Subcutaneous abdominal adipose tissue (tissue), 5 donors: ENCODE measurements around the gene ATP11A.

Experiments used
- H3K27ac ChIP-seq: one replicate; pipeline ENCODE4 v1.7.0; 2013; ENCODE audit warnings: low read depth, mild to moderate bottlenecking, inconsistent platforms, low read length, moderate library complexity
- H3K27me3 ChIP-seq, 5 donors: one replicate each; pipeline ENCODE4 v1.7.0; 2013; ENCODE audit warnings: low read length in 5 of 5, inconsistent platforms in 1 of 5; ENCODE audit not compliant: control insufficient read depth in 5 of 5, insufficient read depth in 4 of 5
- H3K36me3 ChIP-seq, 5 donors: one replicate each; pipeline ENCODE4 v1.7.0; 2013; ENCODE audit warnings: low read length in 5 of 5; ENCODE audit not compliant: control insufficient read depth in 5 of 5, insufficient read depth in 5 of 5
- H3K4me1 ChIP-seq, 5 donors: one replicate each; pipeline ENCODE4 v1.7.0; 2013; ENCODE audit warnings: low read length in 5 of 5, mild to moderate bottlenecking in 3 of 5, moderate library complexity in 1 of 5; ENCODE audit not compliant: control insufficient read depth in 5 of 5, insufficient read depth in 5 of 5
- H3K4me3 ChIP-seq, 5 donors: one replicate each; pipeline ENCODE4 v1.7.0; 2013; ENCODE audit warnings: low read length in 5 of 5, low read depth in 1 of 5
- H3K9ac ChIP-seq, 5 donors: one replicate each; pipeline ENCODE4 v1.7.0; 2013; ENCODE audit warnings: low read length in 5 of 5, mild to moderate bottlenecking in 4 of 5, moderate library complexity in 3 of 5
- H3K9me3 ChIP-seq, 5 donors: one replicate each; pipeline ENCODE4 v1.7.0; 2013; ENCODE audit warnings: low read length in 5 of 5; ENCODE audit not compliant: control insufficient read depth in 5 of 5
- donor health status: healthy.
- donor health status: healthy.
- donor health status: healthy.
- donor health status: healthy.
- donor health status: healthy.

ATP11A gene

DNA sequence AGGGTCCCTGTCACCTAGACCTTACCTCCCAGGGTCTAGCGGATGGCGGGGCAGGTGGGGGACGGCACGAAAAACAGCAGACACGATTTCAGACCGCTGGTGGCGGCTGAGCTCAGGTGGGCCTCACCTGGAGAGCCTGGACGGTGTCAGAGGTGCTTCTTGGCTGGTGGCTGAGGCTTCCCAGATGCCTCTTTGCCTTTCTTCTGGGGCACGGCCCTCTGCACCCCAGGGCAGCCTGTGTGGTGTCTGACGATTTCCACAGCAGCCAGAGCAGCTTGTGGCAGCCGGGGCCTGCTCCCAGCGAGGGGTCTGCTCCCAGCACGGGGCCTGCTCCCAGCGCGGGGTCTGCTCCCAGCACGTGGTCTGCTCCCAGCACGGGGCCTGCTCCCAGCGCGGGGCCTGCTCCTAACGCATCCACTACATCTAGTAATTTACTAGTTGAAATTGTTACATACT lies 66.7 kb downstream of the ATP11A start:
- Histone ChIP-seq H3K4me1 (peaks cover 0 to 5% (median under 1%) of the 10 kb centered on the region in 5 donors), H3K27ac (peak overlapping the region; percentile 63), H3K9ac (no peak overlapping the region), H3K27me3 (peaks cover 0 to 2% (median 0%) of the 10 kb centered on the region in 5 donors), H3K9me3 (no peaks in the 10 kb centered on the region), H3K36me3 (peaks cover 0 to 2% (median 0%) of the 10 kb centered on the region in 5 donors), H3K4me3 (no peak overlapping the region)

DNA sequence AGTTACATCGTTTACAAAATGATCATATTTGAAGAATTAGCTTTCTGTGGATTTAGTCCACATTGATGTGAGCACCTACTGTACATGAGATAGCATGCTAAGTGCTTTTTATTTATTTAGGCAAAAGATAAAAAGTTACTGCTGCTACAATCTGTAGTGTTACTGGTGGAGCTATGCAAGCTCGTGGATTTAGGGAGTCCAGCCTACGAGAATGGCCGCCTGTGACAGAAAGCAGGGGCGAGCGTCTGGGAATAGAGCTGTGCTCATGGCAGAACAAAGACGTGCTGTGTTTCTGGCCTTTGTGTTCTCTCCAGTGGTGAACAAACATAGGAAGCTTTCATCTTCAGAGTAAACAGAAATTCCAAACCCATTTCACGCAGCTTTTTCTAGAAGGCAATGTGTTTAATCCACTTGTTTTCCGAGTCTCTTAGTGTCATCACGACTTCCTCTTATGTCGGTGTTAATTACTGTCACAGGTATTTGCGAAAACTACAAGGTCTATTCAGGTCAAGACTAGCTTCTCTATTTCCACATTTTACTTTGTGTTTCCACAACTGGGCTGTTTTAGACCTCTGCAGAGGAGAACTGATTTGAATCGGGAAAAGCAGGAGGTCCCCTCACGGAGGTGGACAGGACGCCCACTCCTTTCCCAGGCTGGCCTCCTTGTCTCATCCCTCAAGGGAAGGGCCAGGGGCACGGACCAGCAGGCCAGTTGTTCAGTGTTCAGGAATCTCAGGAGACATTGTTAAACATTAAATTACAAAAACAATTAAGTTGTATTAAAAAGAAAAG lies 67.3 kb downstream of the ATP11A start:
- Histone ChIP-seq H3K4me1 (peaks cover 0 to 10% (median 2%) of the 10 kb centered on the region in 5 donors), H3K36me3 (peaks cover 0 to 2% (median 0%) of the 10 kb centered on the region in 5 donors), H3K9ac (no peak overlapping the region), H3K27me3 (peaks cover 0 to 3% (median 0%) of the 10 kb centered on the region in 5 donors), H3K9me3 (no peaks in the 10 kb centered on the region), H3K4me3 (no peak overlapping the region), H3K27ac (peak overlapping the region; percentile 63)

DNA sequence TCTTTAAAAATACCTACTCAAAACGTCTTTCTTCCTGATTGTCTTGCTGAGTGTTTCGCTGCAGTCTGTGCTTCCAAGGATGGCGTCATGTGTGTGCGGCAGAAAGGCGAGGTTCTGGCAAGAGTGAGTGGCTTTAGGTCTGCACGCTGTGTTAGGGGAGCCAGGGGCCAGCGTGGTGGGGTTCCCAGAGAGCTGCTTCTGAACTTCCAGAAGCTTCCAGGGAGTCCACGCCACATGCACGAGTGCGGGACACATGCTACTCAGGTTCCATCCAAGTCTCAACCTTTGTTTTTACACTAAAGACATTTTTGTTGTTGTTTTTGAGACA lies 67.9 kb downstream of the ATP11A start:
- Histone ChIP-seq H3K27me3 (peaks cover 0 to 7% (median 0%) of the 10 kb centered on the region in 5 donors), H3K4me1 (peaks cover 0 to 10% (median 2%) of the 10 kb centered on the region in 5 donors), H3K4me3 (no peak overlapping the region), H3K9ac (no peak overlapping the region), H3K27ac (no peak overlapping the region), H3K9me3 (no peaks in the 10 kb centered on the region), H3K36me3 (peaks cover 0 to 2% (median 0%) of the 10 kb centered on the region in 5 donors)

DNA sequence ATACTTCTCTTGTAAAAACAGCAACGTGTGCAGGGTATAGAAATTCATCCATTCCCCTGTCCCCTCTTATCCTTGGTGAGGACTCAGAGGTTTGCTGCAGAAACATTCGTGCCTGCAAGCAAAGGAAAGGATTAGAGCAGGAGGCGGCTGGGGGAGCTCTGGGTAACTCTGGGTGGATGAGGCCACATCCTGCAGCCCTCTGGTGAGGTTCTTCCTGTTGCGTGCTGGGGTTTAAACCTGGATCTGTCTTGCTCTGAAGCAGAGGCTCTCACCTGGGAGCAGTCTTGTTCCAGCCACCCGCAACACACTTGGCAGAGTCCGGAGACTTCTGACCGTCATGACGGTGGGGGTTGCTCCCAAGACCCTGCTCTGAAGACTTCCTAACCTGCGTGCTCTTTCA lies 69.2 kb downstream of the ATP11A start:
- H3K9me3 ChIP-seq: no peaks in the 10 kb centered on the region
- peaks cover 0 to 10% (median 2%) of the 10 kb centered on the region in 5 donors for H3K4me1 ChIP-seq
- H3K27me3 ChIP-seq: peaks cover 0 to 5% (median 0%) of the 10 kb centered on the region in 5 donors
- no peak overlapping the region for H3K4me3 ChIP-seq
- peaks cover 0 to 2% (median 0%) of the 10 kb centered on the region in 5 donors for H3K36me3 ChIP-seq
- no peak overlapping the region for H3K9ac ChIP-seq
- no peak overlapping the region for H3K27ac ChIP-seq

DNA sequence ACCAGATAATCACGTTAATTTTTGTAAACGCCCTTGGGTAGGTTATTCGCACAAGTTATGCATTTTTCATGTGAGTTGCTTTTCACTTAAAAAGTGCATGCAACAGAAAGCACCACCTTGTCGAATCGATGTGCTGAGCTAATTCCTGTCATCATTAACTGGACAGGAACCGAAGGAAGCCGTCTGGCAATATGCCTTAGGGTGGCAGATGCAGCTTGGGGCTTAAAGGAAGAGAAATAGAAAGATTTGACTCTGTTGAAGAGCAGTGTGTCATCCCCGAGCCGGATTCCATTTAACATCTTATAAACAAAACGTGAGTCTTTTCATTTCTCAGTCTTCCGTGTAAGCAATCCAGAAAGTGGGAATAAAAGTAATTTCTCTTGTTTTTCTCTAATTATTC lies 70.0 kb downstream of the ATP11A start:
- no peak overlapping the region for H3K9ac ChIP-seq

DNA sequence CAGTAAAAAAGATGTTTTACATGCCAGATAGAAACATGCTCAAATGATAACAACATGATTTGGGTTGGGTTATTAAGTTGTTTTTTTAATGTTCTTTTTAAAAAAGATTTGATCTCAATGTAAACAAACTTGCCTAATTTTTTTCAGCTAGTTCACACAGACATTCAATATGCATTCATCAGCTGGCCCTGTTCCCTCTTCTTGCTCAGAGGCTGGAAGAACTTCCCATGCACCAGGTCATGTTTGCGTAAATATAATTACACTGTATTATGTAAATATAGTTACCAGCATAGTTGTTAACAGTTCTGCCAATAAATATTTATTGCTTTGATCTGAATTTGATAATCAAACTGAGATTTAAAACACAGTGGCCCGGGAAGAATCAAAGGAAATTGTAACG lies 70.6 kb downstream of the ATP11A start:
- no peak overlapping the region for H3K9ac ChIP-seq
- H3K9me3 ChIP-seq: no peaks in the 10 kb centered on the region
- no peak overlapping the region for H3K27ac ChIP-seq
- peaks cover 0 to under 1% (median 0%) of the 10 kb centered on the region in 5 donors for H3K36me3 ChIP-seq
- peaks cover 0 to 5% (median 0%) of the 10 kb centered on the region in 5 donors for H3K27me3 ChIP-seq
- H3K4me3 ChIP-seq: no peak overlapping the region
- peaks cover 0 to 10% (median 2%) of the 10 kb centered on the region in 5 donors for H3K4me1 ChIP-seq

More for the DNA sequence above, 70.0 kb downstream of the ATP11A start:
- Histone ChIP-seq H3K27me3 (peaks cover 0 to 5% (median 0%) of the 10 kb centered on the region in 5 donors), H3K9me3 (no peaks in the 10 kb centered on the region), H3K36me3 (peaks cover 0 to 2% (median 0%) of the 10 kb centered on the region in 5 donors), H3K27ac (no peak overlapping the region), H3K4me3 (no peak overlapping the region), H3K4me1 (peaks cover 0 to 10% (median 2%) of the 10 kb centered on the region in 5 donors)

DNA sequence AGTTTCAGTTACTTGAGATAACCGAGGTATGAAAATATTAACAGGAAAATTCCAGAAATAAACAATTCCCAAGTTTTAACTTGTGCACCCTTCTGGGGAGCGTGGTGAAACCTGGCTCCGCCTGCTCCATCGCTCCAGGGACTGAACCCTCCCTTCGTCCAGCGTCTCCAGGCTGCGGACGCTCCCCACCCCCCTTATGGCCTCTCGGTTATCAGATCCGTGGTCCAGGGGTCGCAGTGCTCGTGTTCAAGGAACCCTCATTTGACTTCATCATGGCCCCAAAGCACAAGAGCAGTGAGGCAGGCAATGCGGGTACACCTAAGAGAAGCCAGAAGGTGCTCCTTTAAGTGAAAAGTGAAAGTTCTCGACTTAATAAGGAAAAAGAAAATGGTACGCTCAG lies 71.1 kb downstream of the ATP11A start:
- Histone ChIP-seq H3K4me1 (peaks cover 0 to 10% (median 2%) of the 10 kb centered on the region in 5 donors), H3K9me3 (no peaks in the 10 kb centered on the region), H3K27ac (no peak overlapping the region), H3K4me3 (peak overlapping the region in 4 of 5 donors; percentile 19 to 56 (median 46)), H3K27me3 (peaks cover 0 to 5% (median 0%) of the 10 kb centered on the region in 5 donors), H3K36me3 (no peaks in the 10 kb centered on the region), H3K9ac (no peak overlapping the region)

DNA sequence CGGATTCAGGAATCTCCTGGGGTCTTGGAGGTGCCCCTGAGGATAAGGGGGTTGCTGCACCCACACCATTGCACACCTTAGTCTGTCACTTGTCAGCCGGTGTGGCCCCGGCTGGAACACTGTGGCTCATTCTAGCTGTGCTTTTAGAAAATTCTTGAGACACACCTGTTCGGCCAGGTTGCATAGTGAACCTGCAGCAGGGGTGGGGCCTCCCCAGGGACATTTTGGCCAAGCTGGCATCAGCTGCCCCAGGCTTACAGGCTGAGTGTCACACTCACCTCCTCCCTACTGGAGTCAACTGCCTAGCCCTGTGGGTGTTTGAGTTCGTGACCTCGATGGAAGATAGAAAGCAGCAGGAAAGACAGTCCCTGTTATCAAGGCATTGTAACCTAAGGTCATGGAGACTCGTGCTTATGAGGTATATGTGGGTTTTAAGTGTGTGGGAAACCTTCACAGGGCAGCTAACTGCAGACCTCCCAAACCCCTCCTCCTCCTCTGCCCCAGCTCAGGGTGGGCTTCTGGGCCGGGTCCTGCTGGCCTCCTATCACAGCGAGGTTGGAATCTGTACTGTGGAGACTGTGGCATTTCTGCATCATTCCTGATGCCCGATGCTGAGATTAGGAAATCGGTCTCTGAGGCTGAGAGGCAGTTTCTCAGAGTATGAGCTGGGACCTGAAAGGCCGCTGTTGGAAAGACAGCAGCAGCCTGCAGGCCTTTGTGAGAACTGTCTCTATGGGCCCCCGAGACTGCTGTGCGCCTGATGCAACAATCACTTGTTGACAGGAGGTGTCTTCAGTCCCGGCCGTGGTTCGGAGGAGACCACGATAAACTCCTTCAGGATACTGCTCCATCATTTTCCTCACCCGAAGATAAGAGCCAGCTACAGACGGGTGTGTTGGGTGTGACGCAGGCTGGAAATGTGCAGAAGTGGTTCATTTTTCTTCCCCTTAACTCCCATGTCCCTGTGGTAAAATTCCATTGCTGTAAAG lies 72.2 kb downstream of the ATP11A start:
- Histone ChIP-seq H3K36me3 (no peaks in the 10 kb centered on the region), H3K4me3 (no peak overlapping the region), H3K4me1 (peaks cover 0 to 10% (median 2%) of the 10 kb centered on the region in 5 donors), H3K9me3 (no peaks in the 10 kb centered on the region), H3K9ac (no peak overlapping the region), H3K27ac (no peak overlapping the region), H3K27me3 (peaks cover 0 to 5% (median 0%) of the 10 kb centered on the region in 5 donors)

DNA sequence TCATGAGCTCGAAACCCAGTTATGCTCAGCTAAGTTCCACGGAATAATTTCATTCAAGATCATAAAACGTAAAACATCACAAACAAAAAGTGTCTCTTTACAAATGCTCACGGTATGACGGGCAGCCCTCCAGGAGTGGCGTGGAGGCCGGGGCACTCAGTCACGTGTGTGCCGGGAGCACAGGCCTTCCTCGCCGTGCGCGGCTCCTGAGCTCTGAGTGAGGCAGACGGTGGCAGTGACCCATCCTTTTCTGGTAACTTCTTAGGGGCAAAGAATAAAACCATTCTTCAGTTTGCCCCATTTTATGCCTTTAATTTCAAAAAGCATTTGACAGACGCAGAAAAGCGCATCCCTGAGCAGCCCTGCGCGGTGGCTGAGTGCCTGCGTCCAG lies 72.8 kb downstream of the ATP11A start:
- no peak overlapping the region for H3K27ac ChIP-seq

More for the DNA sequence above, 72.8 kb downstream of the ATP11A start:
- no peak overlapping the region for H3K9ac ChIP-seq
- no peak overlapping the region for H3K4me3 ChIP-seq
- no peaks in the 10 kb centered on the region for H3K9me3 ChIP-seq
- peaks cover 0 to 5% (median 0%) of the 10 kb centered on the region in 5 donors for H3K27me3 ChIP-seq
- peaks cover 0 to 14% (median 2%) of the 10 kb centered on the region in 5 donors for H3K4me1 ChIP-seq
- no peaks in the 10 kb centered on the region for H3K36me3 ChIP-seq
